Endothelial cell of umbilical vein (primary cell): ENCODE data around the gene MICALL2.

Source experiments
- EZH2 ChIP-seq: IDR thresholded peaks from 2 replicates; pipeline ENCODE4 v1.6.1; 2012; ENCODE audit warnings: borderline replicate concordance, low read depth, mild to moderate bottlenecking, moderate library complexity, low read length, inconsistent platforms; ENCODE audit not compliant: severe bottlenecking
- POLR2AphosphoS5 ChIP-seq: IDR thresholded peaks from 2 replicates; pipeline ENCODE4 v1.6.1; 2012; ENCODE audit warnings: low read depth, mild to moderate bottlenecking, control low read depth, low read length, moderate library complexity; ENCODE audit not compliant: insufficient read depth

DNA sequence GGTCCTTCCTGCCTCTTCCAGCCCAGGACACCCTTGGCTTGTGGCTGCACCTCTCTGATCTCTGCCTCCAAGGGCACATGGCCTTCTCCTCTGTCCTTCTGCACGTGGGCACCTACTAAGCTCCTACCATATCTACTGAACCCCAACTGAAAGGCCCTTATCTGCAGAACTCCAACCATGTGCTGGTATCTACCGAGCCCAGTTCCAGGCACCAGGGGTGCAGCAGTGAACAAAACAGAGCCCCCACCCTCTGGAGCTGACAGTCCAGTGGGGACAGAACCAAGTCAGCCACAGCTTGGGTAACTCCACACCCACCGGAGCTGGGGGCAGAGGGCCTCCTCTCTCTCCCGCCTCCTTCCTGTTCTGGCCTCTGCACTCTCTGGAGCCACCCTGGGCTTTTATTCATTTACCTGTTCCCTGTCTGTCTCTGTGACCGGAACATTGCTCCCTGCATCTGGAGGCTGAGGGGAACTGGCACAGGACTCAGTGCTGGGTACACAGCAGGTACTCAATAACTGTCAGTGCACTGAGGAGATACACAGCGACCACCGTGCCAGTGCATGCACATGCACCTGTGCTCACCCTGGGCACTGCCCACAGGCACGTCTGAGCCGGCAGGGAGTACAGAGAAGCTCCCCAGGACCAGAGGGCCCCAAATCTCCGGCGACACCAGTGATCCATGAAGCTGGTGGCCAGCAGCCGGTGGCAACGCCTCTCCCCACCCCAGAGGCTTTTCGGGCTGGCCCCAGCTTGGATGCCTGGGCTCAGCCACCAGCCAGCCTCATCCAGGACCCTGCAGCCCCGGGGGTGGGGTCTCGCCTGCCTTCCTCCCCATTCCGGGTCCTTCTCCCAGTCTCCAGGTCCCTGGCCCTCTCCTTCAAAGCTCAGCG is 2.0 kb downstream of the MICALL2 start:
- TF ChIP-seq POLR2AphosphoS5 (no peak), EZH2 (no peak)
